ENCODE results near the gene DNAJA3. TPM values are rescaled to one million over a fixed set of nuclear protein-coding genes. Genes with fewer than 3 reads are reported as not detected.

The DNAJA3 gene
- total RNA-seq, 1 donor = 50.1 TPM

- TF ChIP-seq CTCF (IDR thresholded peaks at IDR 0.05; ENCODE audit: insufficient read depth, low read depth, low read length) = peak; percentile 11
- no peak for DNase-seq (ENCODE audit: low read depth)
- H3K4me3 ChIP-seq (ENCODE audit: low read depth, low read length) = no peak overlapping the region
Measured at GRCh38 chr16:4409081-4409932, 16.4 kb upstream of the DNAJA3 start.

- TF ChIP-seq CTCF (IDR thresholded peaks at IDR 0.05; ENCODE audit: insufficient read depth, low read depth, low read length) = no peak
- peak; percentile 99 for DNase-seq (ENCODE audit: low read depth)
- no peak overlapping the region for H3K4me3 ChIP-seq (ENCODE audit: low read depth, low read length)
Measured at GRCh38 chr16:4410335-4411075, 15.2 kb upstream of the DNAJA3 start.

GRCh38 chr16:4411684-4412083 lies 14.0 kb upstream of the DNAJA3 start:
- no peak for TF ChIP-seq CTCF (IDR thresholded peaks at IDR 0.05; ENCODE audit: insufficient read depth, low read depth, low read length)
- DNase-seq (ENCODE audit: low read depth) = no peak

GRCh38 chr16:4412159-4412558 lies 13.5 kb upstream of the DNAJA3 start:
- no peak for DNase-seq (ENCODE audit: low read depth)
- no peak for TF ChIP-seq CTCF (IDR thresholded peaks at IDR 0.05; ENCODE audit: insufficient read depth, low read depth, low read length)
- no peak overlapping the region for H3K4me3 ChIP-seq (ENCODE audit: low read depth, low read length)

More at GRCh38 chr16:4411684-4412083, 14.0 kb upstream of the DNAJA3 start:
- H3K4me3 ChIP-seq (ENCODE audit: low read depth, low read length) = no peak overlapping the region

- H3K4me3 ChIP-seq (ENCODE audit: low read depth, low read length) = no peak overlapping the region
- no peak for DNase-seq (ENCODE audit: low read depth)
- no peak for TF ChIP-seq CTCF (IDR thresholded peaks at IDR 0.05; ENCODE audit: insufficient read depth, low read depth, low read length)
Measured at GRCh38 chr16:4412854-4413253, 12.8 kb upstream of the DNAJA3 start.

- no peak overlapping the region for H3K4me3 ChIP-seq (ENCODE audit: low read depth, low read length)
- no peak for TF ChIP-seq CTCF (IDR thresholded peaks at IDR 0.05; ENCODE audit: insufficient read depth, low read depth, low read length)
- no peak for DNase-seq (ENCODE audit: low read depth)
Measured at GRCh38 chr16:4414187-4414917, 11.3 kb upstream of the DNAJA3 start.
